GM20431 (cell line): Measurements from ENCODE around the gene TSC22D3.
"Not testable (repeated sequence)": the region's sequence is repeated elsewhere in the genome, so short reads cannot be mapped to it uniquely, and the experiment has no call there.

Experiments
- in situ Hi-C: fragments of 300-500 bp; cut with MseI, MboI; formaldehyde crosslinking; loops from one replicate; pipeline ENCODE4 v1.15.0; 2020; ENCODE audit warnings: low sequenced_read_pairs; ENCODE audit not compliant: unreplicated experiment

The TSC22D3 gene

GRCh38 chrX:107687445-107687844 lies 88.1 kb downstream of the TSC22D3 start:
- in situ Hi-C loops: no loop called here

GRCh38 chrX:107686792-107687191 lies 88.8 kb downstream of the TSC22D3 start:
- in situ Hi-C loops: no loop called here

- in situ Hi-C loops: no loop called here
Observed at GRCh38 chrX:107686026-107686425, 89.6 kb downstream of the TSC22D3 start.

GRCh38 chrX:107685586-107685985 lies 90.0 kb downstream of the TSC22D3 start:
- in situ Hi-C loops: not testable (repeated sequence)

GRCh38 chrX:107684956-107685385 lies 90.6 kb downstream of the TSC22D3 start:
- in situ Hi-C loops: no loop called here

GRCh38 chrX:107683931-107684330 lies 91.7 kb downstream of the TSC22D3 start:
- in situ Hi-C loops: no loop called here

- in situ Hi-C loops: no loop called here
Observed at GRCh38 chrX:107683124-107683895, 92.3 kb downstream of the TSC22D3 start.

GRCh38 chrX:107682256-107682655 lies 93.3 kb downstream of the TSC22D3 start:
- in situ Hi-C loops: no loop called here

GRCh38 chrX:107678957-107679740 lies 96.4 kb downstream of the TSC22D3 start:
- in situ Hi-C loops: no loop called here

GRCh38 chrX:107677909-107678308 lies 97.7 kb downstream of the TSC22D3 start:
- in situ Hi-C loops: no loop called here

- in situ Hi-C loops: no loop called here
Observed at GRCh38 chrX:107677501-107677901, 98.1 kb downstream of the TSC22D3 start.

GRCh38 chrX:107676559-107677378 lies 98.8 kb downstream of the TSC22D3 start:
- in situ Hi-C loops: no loop called here

GRCh38 chrX:107675823-107676555 lies 99.6 kb downstream of the TSC22D3 start:
- in situ Hi-C loops: no loop called here

GRCh38 chrX:107675365-107675654 lies 100.3 kb downstream of the TSC22D3 start:
- in situ Hi-C loops: no loop called here

GRCh38 chrX:107674480-107675364 lies 100.9 kb downstream of the TSC22D3 start:
- in situ Hi-C loops: no loop called here

- in situ Hi-C loops: no loop called here
Observed at GRCh38 chrX:107673933-107674479, 101.6 kb downstream of the TSC22D3 start.

- in situ Hi-C loops: no loop called here
Observed at GRCh38 chrX:107673431-107673830, 102.2 kb downstream of the TSC22D3 start.

- in situ Hi-C loops: no loop called here
Observed at GRCh38 chrX:107672955-107673378, 102.6 kb downstream of the TSC22D3 start.

GRCh38 chrX:107671256-107671655 lies 104.3 kb downstream of the TSC22D3 start:
- in situ Hi-C loops: not testable (repeated sequence)
